ENCODE measurements around the gene ABCG5. TPM values are rescaled to one million over a fixed set of nuclear protein-coding genes. Genes with fewer than 3 reads are reported as not detected.

Gene ABCG5
- total and polyA plus RNA-seq, 2 experiments from 2014 or later: not detected

GRCh38 chr2:43851011-43851980 is 12.7 kb upstream of the ABCG5 start:
- Histone ChIP-seq H3K9me3 (ENCODE audit: low read depth) (no peaks in the 10 kb centered on the region), H3K27me3 (no peaks in the 10 kb centered on the region), H3K27ac (no peak overlapping the region), H3K4me1 (ENCODE audit: low read depth) (no peaks in the 10 kb centered on the region), H3K4me3 (no peak overlapping the region), H3K36me3 (no peaks in the 10 kb centered on the region)
- no peak for TF ChIP-seq CTCF (IDR thresholded peaks at IDR 0.05; ENCODE audit: low read depth, low read length)
- no peak for DNase-seq (ENCODE audit: low read depth in 1 of 2, low spot score in 1 of 2)

GRCh38 chr2:43848214-43848613 is 9.6 kb upstream of the ABCG5 start:
- Histone ChIP-seq H3K4me1 (ENCODE audit: low read depth) (no peaks in the 10 kb centered on the region), H3K27me3 (no peaks in the 10 kb centered on the region), H3K9me3 (ENCODE audit: low read depth) (no peaks in the 10 kb centered on the region), H3K36me3 (no peaks in the 10 kb centered on the region), H3K27ac (no peak overlapping the region), H3K4me3 (no peak overlapping the region)
- TF ChIP-seq CTCF (IDR thresholded peaks at IDR 0.05; ENCODE audit: low read depth, low read length): no peak
- no peak for DNase-seq (ENCODE audit: low read depth in 1 of 2, low spot score in 1 of 2)

- Histone ChIP-seq H3K27ac (no peak overlapping the region), H3K27me3 (no peaks in the 10 kb centered on the region), H3K9me3 (ENCODE audit: low read depth) (no peaks in the 10 kb centered on the region), H3K36me3 (no peaks in the 10 kb centered on the region), H3K4me1 (ENCODE audit: low read depth) (no peaks in the 10 kb centered on the region), H3K4me3 (no peak overlapping the region)
- TF ChIP-seq CTCF (IDR thresholded peaks at IDR 0.05; ENCODE audit: low read depth, low read length): no peak
- no peak for DNase-seq (ENCODE audit: low read depth in 1 of 2, low spot score in 1 of 2)
Observed at GRCh38 chr2:43846140-43846793, 7.6 kb upstream of the ABCG5 start.

DNA sequence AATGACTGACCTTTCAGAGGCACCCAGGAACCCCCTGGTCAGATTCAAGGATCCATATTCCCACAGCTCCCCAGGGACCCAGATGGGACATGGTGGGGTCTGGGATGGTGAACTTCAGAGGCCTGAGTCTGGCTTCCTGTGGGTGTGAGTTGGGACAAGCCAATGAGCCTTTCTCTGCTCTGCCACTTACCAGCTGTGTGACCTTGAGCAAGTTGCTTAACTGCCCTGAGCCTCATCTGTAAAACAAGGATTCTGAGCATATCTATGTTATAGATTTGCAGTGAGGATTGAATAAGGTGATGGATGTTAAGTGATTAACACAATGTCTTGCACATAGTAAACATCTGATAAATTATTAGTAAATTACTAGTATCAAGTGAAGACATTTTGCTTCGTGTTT is 6.5 kb upstream of the ABCG5 start:
- no peaks in the 10 kb centered on the region for H3K36me3 ChIP-seq
- TF ChIP-seq CTCF (IDR thresholded peaks at IDR 0.05; ENCODE audit: low read depth, low read length): no peak

DNA sequence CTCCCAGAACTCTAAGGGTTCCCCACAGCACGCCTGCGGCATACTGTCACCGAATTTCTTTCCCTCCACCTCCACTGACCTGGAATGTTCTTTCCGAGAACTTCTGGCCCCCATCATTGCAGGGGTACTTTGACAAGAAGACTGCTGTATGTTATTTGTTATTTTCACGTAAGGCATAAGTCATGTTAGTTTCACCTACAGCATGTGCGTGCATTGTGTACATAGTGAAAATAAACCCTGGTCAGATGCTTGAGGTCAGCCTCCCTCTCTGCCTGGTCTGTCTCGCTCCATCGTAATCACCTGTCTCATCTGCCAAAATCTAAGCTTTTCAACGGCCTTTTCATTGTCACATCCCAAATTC is 4.2 kb upstream of the ABCG5 start:
- H3K9me3 ChIP-seq (ENCODE audit: low read depth): no peaks in the 10 kb centered on the region
- no peak overlapping the region for H3K4me3 ChIP-seq
- no peaks in the 10 kb centered on the region for H3K4me1 ChIP-seq (ENCODE audit: low read depth)
- no peak for DNase-seq (ENCODE audit: low read depth in 1 of 2, low spot score in 1 of 2)
- H3K27ac ChIP-seq: no peak overlapping the region
- H3K36me3 ChIP-seq: no peaks in the 10 kb centered on the region
- no peaks in the 10 kb centered on the region for H3K27me3 ChIP-seq
- no peak for TF ChIP-seq CTCF (IDR thresholded peaks at IDR 0.05; ENCODE audit: low read depth, low read length)

More for the DNA sequence above, 6.5 kb upstream of the ABCG5 start:
- H3K27me3 ChIP-seq: no peaks in the 10 kb centered on the region
- no peak overlapping the region for H3K27ac ChIP-seq
- no peak overlapping the region for H3K4me3 ChIP-seq
- H3K4me1 ChIP-seq (ENCODE audit: low read depth): no peaks in the 10 kb centered on the region
- no peak for DNase-seq (ENCODE audit: low read depth in 1 of 2, low spot score in 1 of 2)
- no peaks in the 10 kb centered on the region for H3K9me3 ChIP-seq (ENCODE audit: low read depth)
